Smooth muscle cell of trachea (primary cell): ENCODE results near the gene HRH2. TPM values are rescaled to one million over a fixed set of nuclear protein-coding genes. Genes with fewer than 3 reads are reported as not detected.

Experiments
- total RNA-seq: library from RNA; depleted of rRNA; stranded (reverse); fragments of >200 nt; gene quantifications from 2 replicates; pipeline ENCODE4 v1.2.1, GENCODE V29; 2014

HRH2 gene
- not detected in 2 replicates for total RNA-seq

GRCh38 chr5:175657593-175658271 is at the start of gene HRH2:
Gene HRH2, plus strand, starts transcription at chr5:175658071. Its CDS starts 25,163 bp downstream, at chr5:175683234.

Other genes starting within 250 kb of the HRH2 start
- gene DRD1, start 213.9 kb upstream of the HRH2 start, total RNA-seq, result under 0.01 TPM in 1 of 2 replicates, not detected in the other
- gene SFXN1, start 179.5 kb upstream of the HRH2 start, total RNA-seq, result 132 and 149 TPM in 2 replicates
- not detected in 2 replicates for gene CPLX2, start 213.5 kb downstream of the HRH2 start, total RNA-seq